ENCODE measurements around the gene DVL1. TPM values are rescaled to one million over a fixed set of nuclear protein-coding genes. Genes with fewer than 3 reads are reported as not detected.

DVL1 gene
- total and polyA plus RNA-seq, 2 of the 13 experiments (the other 11 are each of a cell fraction or from before 2014, with no cell fraction given), result 30.8 to 60.4 TPM

DNA sequence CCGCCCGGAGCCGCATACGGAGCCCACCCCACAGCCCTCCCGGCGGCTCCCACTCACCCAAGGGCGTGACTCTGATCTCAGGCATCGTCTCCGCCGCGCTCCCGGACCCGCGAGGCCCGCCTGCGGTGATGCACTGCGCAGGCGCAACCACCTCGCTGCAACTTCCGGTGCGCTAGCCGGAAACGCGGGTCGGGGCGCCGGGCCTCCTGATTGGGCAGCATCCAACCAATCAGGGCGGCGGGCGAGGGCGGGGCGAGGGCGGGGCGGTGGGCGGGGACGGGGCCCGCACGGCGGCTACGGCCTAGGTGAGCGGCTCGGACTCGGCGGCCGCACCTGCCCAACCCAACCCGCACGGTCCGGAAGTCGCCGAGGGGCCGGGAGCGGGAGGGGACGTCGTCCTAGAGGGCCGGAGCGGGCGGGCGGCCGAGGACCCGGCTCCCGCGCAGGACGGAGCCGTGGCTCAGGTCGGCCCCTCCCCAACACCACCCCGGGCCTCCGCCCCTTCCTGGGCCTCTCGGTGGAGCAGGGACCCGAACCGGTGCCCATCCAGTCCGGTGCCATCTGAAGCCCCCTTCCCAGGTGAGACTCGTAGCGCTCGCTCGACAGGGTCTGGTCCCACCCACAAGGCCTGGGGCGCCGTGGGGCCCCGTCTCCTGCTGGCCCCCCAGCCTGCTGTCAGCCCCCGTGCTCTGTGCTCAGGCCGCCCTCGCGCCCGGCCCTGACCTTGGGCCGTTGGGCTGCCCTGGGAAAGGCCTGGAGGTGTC, 24.5 kb downstream of the DVL1 start, which contains the start of the genes CPTP and INTS11 (continued):
- TF ChIP-seq, protein P1, sequence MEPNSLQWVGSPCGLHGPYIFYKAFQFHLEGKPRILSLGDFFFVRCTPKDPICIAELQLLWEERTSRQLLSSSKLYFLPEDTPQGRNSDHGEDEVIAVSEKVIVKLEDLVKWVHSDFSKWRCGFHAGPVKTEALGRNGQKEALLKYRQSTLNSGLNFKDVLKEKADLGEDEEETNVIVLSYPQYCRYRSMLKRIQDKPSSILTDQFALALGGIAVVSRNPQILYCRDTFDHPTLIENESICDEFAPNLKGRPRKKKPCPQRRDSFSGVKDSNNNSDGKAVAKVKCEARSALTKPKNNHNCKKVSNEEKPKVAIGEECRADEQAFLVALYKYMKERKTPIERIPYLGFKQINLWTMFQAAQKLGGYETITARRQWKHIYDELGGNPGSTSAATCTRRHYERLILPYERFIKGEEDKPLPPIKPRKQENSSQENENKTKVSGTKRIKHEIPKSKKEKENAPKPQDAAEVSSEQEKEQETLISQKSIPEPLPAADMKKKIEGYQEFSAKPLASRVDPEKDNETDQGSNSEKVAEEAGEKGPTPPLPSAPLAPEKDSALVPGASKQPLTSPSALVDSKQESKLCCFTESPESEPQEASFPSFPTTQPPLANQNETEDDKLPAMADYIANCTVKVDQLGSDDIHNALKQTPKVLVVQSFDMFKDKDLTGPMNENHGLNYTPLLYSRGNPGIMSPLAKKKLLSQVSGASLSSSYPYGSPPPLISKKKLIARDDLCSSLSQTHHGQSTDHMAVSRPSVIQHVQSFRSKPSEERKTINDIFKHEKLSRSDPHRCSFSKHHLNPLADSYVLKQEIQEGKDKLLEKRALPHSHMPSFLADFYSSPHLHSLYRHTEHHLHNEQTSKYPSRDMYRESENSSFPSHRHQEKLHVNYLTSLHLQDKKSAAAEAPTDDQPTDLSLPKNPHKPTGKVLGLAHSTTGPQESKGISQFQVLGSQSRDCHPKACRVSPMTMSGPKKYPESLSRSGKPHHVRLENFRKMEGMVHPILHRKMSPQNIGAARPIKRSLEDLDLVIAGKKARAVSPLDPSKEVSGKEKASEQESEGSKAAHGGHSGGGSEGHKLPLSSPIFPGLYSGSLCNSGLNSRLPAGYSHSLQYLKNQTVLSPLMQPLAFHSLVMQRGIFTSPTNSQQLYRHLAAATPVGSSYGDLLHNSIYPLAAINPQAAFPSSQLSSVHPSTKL (CRISPR knock-in tag; IDR thresholded peaks at IDR 0.05), result peak; percentile 30; the same call in 1 of the 2 replicates
- TF ChIP-seq, protein P2, sequence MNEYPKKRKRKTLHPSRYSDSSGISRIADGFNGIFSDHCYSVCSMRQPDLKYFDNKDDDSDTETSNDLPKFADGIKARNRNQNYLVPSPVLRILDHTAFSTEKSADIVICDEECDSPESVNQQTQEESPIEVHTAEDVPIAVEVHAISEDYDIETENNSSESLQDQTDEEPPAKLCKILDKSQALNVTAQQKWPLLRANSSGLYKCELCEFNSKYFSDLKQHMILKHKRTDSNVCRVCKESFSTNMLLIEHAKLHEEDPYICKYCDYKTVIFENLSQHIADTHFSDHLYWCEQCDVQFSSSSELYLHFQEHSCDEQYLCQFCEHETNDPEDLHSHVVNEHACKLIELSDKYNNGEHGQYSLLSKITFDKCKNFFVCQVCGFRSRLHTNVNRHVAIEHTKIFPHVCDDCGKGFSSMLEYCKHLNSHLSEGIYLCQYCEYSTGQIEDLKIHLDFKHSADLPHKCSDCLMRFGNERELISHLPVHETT (CRISPR knock-in tag; conservative IDR thresholded peaks at IDR 0.05), result no peak
- TF ChIP-seq ZNF431 (CRISPR knock-in tag; IDR thresholded peaks at IDR 0.05; ENCODE audit: borderline replicate concordance, low read depth) (no peak), NFE2 (CRISPR knock-in tag; IDR thresholded peaks at IDR 0.05) (no peak), KDM2A (CRISPR knock-in tag; IDR thresholded peaks at IDR 0.05; ENCODE audit: borderline replicate concordance, low read depth) (peak; percentile 44), ZBTB3 (CRISPR knock-in tag; IDR thresholded peaks at IDR 0.05; ENCODE audit: borderline replicate concordance, low read depth) (no peak), NR2F1 (CRISPR knock-in tag; IDR thresholded peaks at IDR 0.05) (peak; percentile 46 to 48; a peak in 1 of 4 replicates), ELF4 (CRISPR knock-in tag; IDR thresholded peaks at IDR 0.05; ENCODE audit: borderline replicate concordance) (0 out of 2 replicates have a peak, but pooled peaks have one; percentile 35), ZNF335 (CRISPR knock-in tag; IDR thresholded peaks at IDR 0.05) (0 out of 2 replicates have a peak, but pooled peaks have one; percentile 61), POLR2A (IDR thresholded peaks at IDR 0.05; ENCODE audit: insufficient read depth in 1 of 2, low read depth in 2 of 2, low read length in 2 of 2) (peak in 1 of 2 experiments; percentile 47; a peak in 1 of 4 replicates), ZNF737 (CRISPR knock-in tag; IDR thresholded peaks at IDR 0.05; ENCODE audit: borderline replicate concordance) (0 out of 2 replicates have a peak, but pooled peaks have one; percentile 65), ZNF484 (CRISPR knock-in tag; IDR thresholded peaks at IDR 0.05; ENCODE audit: borderline replicate concordance, low read depth) (no peak)
- TF ChIP-seq, protein P3, sequence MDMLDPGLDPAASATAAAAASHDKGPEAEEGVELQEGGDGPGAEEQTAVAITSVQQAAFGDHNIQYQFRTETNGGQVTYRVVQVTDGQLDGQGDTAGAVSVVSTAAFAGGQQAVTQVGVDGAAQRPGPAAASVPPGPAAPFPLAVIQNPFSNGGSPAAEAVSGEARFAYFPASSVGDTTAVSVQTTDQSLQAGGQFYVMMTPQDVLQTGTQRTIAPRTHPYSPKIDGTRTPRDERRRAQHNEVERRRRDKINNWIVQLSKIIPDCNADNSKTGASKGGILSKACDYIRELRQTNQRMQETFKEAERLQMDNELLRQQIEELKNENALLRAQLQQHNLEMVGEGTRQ (IDR thresholded peaks at IDR 0.05; ENCODE audit: low read depth, low read length), result no peak
- TF ChIP-seq, protein P3 (CRISPR knock-in tag; IDR thresholded peaks at IDR 0.05; ENCODE audit: borderline replicate concordance), result peak; percentile 41; the same call in 1 of the 2 replicates
- TF ChIP-seq, protein P4, sequence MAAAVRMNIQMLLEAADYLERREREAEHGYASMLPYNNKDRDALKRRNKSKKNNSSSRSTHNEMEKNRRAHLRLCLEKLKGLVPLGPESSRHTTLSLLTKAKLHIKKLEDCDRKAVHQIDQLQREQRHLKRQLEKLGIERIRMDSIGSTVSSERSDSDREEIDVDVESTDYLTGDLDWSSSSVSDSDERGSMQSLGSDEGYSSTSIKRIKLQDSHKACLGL (CRISPR knock-in tag; IDR thresholded peaks at IDR 0.05), result peak; percentile 78; the same call in 1 of the 2 replicates
- TF ChIP-seq, protein P5, sequence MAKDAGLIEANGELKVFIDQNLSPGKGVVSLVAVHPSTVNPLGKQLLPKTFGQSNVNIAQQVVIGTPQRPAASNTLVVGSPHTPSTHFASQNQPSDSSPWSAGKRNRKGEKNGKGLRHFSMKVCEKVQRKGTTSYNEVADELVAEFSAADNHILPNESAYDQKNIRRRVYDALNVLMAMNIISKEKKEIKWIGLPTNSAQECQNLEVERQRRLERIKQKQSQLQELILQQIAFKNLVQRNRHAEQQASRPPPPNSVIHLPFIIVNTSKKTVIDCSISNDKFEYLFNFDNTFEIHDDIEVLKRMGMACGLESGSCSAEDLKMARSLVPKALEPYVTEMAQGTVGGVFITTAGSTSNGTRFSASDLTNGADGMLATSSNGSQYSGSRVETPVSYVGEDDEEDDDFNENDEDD (CRISPR knock-in tag; IDR thresholded peaks at IDR 0.05; ENCODE audit: borderline replicate concordance), result no peak; the same call in 1 of the 2 replicates
- TF ChIP-seq, protein P6, sequence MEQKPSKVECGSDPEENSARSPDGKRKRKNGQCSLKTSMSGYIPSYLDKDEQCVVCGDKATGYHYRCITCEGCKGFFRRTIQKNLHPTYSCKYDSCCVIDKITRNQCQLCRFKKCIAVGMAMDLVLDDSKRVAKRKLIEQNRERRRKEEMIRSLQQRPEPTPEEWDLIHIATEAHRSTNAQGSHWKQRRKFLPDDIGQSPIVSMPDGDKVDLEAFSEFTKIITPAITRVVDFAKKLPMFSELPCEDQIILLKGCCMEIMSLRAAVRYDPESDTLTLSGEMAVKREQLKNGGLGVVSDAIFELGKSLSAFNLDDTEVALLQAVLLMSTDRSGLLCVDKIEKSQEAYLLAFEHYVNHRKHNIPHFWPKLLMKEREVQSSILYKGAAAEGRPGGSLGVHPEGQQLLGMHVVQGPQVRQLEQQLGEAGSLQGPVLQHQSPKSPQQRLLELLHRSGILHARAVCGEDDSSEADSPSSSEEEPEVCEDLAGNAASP (CRISPR knock-in tag; IDR thresholded peaks at IDR 0.05; ENCODE audit: borderline replicate concordance), result peak; percentile 41; the same call in 1 of the 2 replicates

Data from HepG2 (cell line).